A673 (cell line): ENCODE data around the gene NDC1.
A peak's percentile ranks its signal among the peaks of the same experiment; 100 is the strongest.

Source experiments
- EZH2 ChIP-seq: fragments of 200-600 bp; sonication (generic); IDR thresholded peaks from 2 replicates; pipeline ENCODE4 v1.6.1; 2017; ENCODE audit warnings: borderline replicate concordance, low read depth, mild to moderate bottlenecking, mixed read lengths, antibody characterized with exemption, low read length; ENCODE audit not compliant: poor library complexity, severe bottlenecking
- TF ChIP-seq, protein P1 (sequence below): fragments of 300-800, 200-600 bp; sonication (generic); conservative IDR thresholded peaks from 2 replicates; pipeline ENCODE4 v1.5.1; 2017; ENCODE audit warnings: low read depth, mild to moderate bottlenecking, antibody characterized with exemption, low read length, moderate library complexity, mixed read lengths

DNA sequence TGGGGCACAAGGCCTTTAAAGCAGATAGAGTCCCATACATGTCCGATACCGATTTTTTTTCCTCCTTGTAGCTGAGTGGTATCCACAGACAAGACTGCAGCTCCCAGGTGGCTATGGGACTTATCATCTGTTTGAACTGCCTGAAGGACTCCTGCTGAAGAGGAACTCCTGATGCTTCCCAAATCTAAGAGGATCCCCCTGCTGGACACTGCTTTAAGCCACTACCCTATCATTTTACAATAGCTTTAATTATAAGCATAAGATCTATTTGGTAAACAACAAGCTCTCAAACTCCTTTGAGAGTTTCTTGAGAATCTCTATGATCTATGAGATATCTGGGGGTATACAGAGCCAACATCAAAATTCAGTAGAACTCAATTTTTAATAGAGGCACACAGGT, 11.7 kb downstream of the NDC1 start:
- TF ChIP-seq, protein P1, sequence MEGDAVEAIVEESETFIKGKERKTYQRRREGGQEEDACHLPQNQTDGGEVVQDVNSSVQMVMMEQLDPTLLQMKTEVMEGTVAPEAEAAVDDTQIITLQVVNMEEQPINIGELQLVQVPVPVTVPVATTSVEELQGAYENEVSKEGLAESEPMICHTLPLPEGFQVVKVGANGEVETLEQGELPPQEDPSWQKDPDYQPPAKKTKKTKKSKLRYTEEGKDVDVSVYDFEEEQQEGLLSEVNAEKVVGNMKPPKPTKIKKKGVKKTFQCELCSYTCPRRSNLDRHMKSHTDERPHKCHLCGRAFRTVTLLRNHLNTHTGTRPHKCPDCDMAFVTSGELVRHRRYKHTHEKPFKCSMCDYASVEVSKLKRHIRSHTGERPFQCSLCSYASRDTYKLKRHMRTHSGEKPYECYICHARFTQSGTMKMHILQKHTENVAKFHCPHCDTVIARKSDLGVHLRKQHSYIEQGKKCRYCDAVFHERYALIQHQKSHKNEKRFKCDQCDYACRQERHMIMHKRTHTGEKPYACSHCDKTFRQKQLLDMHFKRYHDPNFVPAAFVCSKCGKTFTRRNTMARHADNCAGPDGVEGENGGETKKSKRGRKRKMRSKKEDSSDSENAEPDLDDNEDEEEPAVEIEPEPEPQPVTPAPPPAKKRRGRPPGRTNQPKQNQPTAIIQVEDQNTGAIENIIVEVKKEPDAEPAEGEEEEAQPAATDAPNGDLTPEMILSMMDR: peak; percentile 17; the same call in 1 of the 2 replicates
- no peak for TF ChIP-seq EZH2
